Smooth muscle cell of the umbilical artery (primary cell): ENCODE measurements around the gene MMUT. TPM values are rescaled to one million over a fixed set of nuclear protein-coding genes. Genes with fewer than 3 reads are reported as not detected.

ENCODE experiments used
- total RNA-seq: library from RNA; depleted of rRNA; stranded (reverse); fragments of >200 nt; gene quantifications from 2 replicates; pipeline ENCODE4 v1.2.3, GENCODE V29; 2014

The MMUT gene
- total RNA-seq: 17.8 and 28.7 TPM in 2 replicates

GRCh38 chr6:49462927-49463611, at the start of gene MMUT, which contains the start of gene CENPQ:
Gene MMUT, minus strand, starts transcription at chr6:49463253. Its CDS starts 3,787 bp downstream, at chr6:49459466.
Gene CENPQ, plus strand, starts transcription at chr6:49463370. Its CDS starts 6,807 bp downstream, at chr6:49470177.

GRCh38 chr6:49499623-49500022, 36.6 kb upstream of the MMUT start, which contains the start of gene GLYATL3:
Gene GLYATL3, plus strand, starts transcription at chr6:49499923. Its CDS starts 12,068 bp downstream, at chr6:49511991.

Other genes with a start within 250 kb of the MMUT start
- 3.6 and 4.8 TPM in 2 replicates for gene CENPQ, start 117 bp upstream of the MMUT start, total RNA-seq
- not detected in 2 replicates for gene GLYATL3, start 36.7 kb upstream of the MMUT start, total RNA-seq
- 0.59 and 0.69 TPM in 2 replicates for gene C6orf141, start 87.4 kb upstream of the MMUT start, total RNA-seq
- not detected in 2 replicates for gene RHAG, start 173.6 kb upstream of the MMUT start, total RNA-seq